ENCODE measurements around the gene VENTX. TPM values are rescaled to one million over a fixed set of nuclear protein-coding genes. Genes with fewer than 3 reads are reported as not detected.
"Not testable (repeated sequence)": the region's sequence is repeated elsewhere in the genome, so short reads cannot be mapped to it uniquely, and the experiment has no call there.

VENTX gene
- total RNA-seq, 1 experiment from 2014 or later, result not detected

DNA sequence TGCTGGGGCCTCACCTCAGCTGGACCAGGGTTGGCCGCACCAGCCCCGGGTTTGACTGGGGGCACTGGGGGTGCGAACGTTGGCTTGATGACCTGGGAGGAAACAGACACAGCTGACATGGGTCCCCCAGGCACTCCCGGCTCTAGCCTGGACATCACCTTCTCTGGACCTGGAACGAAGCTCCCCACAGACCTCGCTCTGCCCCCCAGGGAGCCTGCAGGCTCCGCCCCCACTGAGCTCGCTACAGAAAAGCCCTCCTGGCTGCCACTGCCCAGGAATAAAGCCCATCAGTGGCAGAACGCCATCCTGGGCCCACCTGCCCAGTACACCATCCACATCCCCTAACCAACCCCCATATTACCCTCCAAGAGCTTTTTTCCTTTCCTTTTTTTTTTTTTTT is 26.0 kb downstream of the VENTX start:
- POLR2A ChIA-PET, result interaction anchor here (0.7 kb wide), 1 partner anchor 11 kb away, joined by 3 read pairs; no protein-coding TSS in a partner anchor
- H3K36me3 Mint-ChIP-seq (ENCODE audit: insufficient read depth, unreplicated experiment), result peaks cover 6% of the 10 kb centered on the region
- H3K9me3 Mint-ChIP-seq (ENCODE audit: unreplicated experiment), result no peaks in the 10 kb centered on the region
- TF ChIP-seq, protein P1, sequence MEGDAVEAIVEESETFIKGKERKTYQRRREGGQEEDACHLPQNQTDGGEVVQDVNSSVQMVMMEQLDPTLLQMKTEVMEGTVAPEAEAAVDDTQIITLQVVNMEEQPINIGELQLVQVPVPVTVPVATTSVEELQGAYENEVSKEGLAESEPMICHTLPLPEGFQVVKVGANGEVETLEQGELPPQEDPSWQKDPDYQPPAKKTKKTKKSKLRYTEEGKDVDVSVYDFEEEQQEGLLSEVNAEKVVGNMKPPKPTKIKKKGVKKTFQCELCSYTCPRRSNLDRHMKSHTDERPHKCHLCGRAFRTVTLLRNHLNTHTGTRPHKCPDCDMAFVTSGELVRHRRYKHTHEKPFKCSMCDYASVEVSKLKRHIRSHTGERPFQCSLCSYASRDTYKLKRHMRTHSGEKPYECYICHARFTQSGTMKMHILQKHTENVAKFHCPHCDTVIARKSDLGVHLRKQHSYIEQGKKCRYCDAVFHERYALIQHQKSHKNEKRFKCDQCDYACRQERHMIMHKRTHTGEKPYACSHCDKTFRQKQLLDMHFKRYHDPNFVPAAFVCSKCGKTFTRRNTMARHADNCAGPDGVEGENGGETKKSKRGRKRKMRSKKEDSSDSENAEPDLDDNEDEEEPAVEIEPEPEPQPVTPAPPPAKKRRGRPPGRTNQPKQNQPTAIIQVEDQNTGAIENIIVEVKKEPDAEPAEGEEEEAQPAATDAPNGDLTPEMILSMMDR (IDR thresholded peaks at IDR 0.05; ENCODE audit: unreplicated experiment), result no peak
- no peak for DNase-seq (ENCODE audit: unreplicated experiment)
- peaks cover 31% of the 10 kb centered on the region for H3K4me1 Mint-ChIP-seq (ENCODE audit: insufficient read depth, unreplicated experiment)
- CTCF ChIA-PET, result interaction anchor here (0.6 to 2.0 kb wide), 4 partner anchors 12 to 120 kb away, joined by 3 to 12 read pairs (median 6); no protein-coding TSS in a partner anchor
- BruUV-seq (replicated peaks), result no TSS peak
- no peak overlapping the region for H3K4me3 Mint-ChIP-seq (ENCODE audit: unreplicated experiment)
- no peak overlapping the region for H3K27ac Mint-ChIP-seq (ENCODE audit: low read depth, unreplicated experiment)
- intact Hi-C loops (cut with micrococcal nuclease), result no loop called here
- no peaks in the 10 kb centered on the region for H3K27me3 Mint-ChIP-seq (ENCODE audit: insufficient read depth, unreplicated experiment)

DNA sequence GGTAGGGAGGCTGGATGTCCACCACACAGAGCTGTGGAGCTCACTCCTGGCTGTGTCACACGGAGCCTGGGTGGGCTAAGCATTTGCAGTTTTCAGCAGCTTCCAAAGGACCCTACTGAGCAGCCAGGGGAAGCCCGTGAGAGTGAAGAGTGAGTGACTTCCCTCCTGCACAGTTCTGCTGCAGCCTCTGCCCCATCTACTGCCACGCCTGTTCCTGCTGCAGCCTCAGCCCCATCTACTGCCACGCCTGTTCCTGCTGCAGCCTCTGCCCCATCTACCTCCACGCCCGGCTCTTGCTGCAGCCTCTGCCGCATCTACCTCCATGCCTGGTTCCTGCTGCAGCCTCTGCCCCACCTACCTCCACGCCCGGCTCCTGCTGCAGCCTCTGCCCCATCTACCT is 26.8 kb downstream of the VENTX start:
- TF ChIP-seq, protein P1 (IDR thresholded peaks at IDR 0.05; ENCODE audit: unreplicated experiment), result no peak
- Mint-ChIP-seq H3K36me3 (ENCODE audit: insufficient read depth, unreplicated experiment) (no peaks in the 10 kb centered on the region), H3K27me3 (ENCODE audit: insufficient read depth, unreplicated experiment) (no peaks in the 10 kb centered on the region), H3K4me1 (ENCODE audit: insufficient read depth, unreplicated experiment) (peaks cover 26% of the 10 kb centered on the region), H3K9me3 (ENCODE audit: unreplicated experiment) (no peaks in the 10 kb centered on the region), H3K4me3 (ENCODE audit: unreplicated experiment) (no peak overlapping the region), H3K27ac (ENCODE audit: low read depth, unreplicated experiment) (no peak overlapping the region)
- DNase-seq (ENCODE audit: unreplicated experiment), result peak; percentile 18
- no TSS peak for BruUV-seq (replicated peaks)
- intact Hi-C loops (cut with micrococcal nuclease), result no loop called here
- ChIA-PET CTCF (interaction anchor here (1.2 to 1.3 kb wide), 2 partner anchors 11 to 43 kb away, joined by 3 to 7 read pairs; no protein-coding TSS in a partner anchor), POLR2A (no interaction called here)

DNA sequence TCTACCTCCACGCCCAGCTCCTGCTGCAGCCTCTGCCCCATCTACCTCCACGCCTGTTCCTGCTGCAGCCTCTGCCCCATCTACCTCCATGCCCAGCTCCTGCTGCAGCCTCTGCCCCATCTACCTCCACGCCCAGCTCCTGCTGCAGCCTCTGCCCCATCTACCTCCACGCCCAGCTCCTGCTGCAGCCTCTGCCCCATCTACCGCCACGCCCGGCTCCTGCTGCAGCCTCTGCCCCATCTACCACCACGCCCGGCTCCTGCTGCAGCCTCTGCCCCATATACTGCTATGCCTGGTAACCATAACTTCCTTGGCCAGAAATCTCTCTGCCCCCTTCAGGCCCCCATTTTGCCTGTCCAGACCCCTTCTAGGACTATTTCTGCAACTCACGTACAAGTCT is 27.4 kb downstream of the VENTX start:
- H3K27me3 Mint-ChIP-seq (ENCODE audit: insufficient read depth, unreplicated experiment); H3K9me3 Mint-ChIP-seq (ENCODE audit: unreplicated experiment); intact Hi-C loops (cut with micrococcal nuclease); H3K4me3 Mint-ChIP-seq (ENCODE audit: unreplicated experiment); BruUV-seq (replicated peaks); H3K27ac Mint-ChIP-seq (ENCODE audit: low read depth, unreplicated experiment); H3K36me3 Mint-ChIP-seq (ENCODE audit: insufficient read depth, unreplicated experiment); DNase-seq (ENCODE audit: unreplicated experiment): not testable (repeated sequence)
- POLR2A ChIA-PET, result interaction anchor here (0.7 to 1.1 kb wide), 2 partner anchors 11 to 42 kb away, joined by 3 read pairs; no protein-coding TSS in a partner anchor
- CTCF ChIA-PET, result interaction anchor here (1.2 kb wide), 1 partner anchor 10 kb away, joined by 3 read pairs; no protein-coding TSS in a partner anchor
- H3K4me1 Mint-ChIP-seq (ENCODE audit: insufficient read depth, unreplicated experiment), result peaks cover 22% of the 10 kb centered on the region

DNA sequence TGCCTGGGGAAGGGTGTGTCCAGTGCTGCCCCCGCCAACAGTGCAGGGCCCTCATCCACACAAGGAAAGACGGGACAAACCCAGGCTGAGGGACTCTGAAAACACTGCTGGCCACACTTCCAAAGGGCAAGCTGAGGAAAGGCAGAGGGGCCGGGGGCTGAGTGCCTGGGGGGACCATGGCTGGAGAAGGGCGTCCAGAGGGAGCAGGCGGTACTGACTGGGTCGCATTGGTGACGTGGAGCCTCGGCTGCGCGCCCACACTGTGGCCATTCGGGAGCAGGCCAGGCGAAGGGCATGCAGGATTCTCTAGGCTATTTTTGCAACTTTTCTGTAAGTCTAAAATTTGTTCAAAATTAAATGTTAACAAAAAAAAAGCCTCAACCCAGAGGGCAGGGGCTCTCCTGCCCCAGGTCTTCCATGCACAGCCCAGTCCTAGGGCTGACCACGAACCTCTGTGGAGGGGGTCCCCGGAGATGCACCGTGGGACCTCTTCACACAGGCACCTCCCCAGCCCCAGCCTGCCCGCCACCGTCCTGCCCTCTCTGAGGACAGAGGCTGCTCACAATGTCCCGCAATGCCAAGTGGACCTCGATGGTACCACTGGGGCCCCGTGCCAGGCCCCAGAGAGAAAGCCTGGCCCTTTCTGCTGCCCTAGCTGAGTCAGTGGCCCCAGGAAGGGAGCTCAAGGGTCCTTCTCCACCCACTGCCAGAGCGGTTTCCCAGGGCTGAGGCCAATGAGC is 28.6 kb downstream of the VENTX start:
- CTCF ChIA-PET, result interaction anchor here (1.0 to 1.1 kb wide), 2 partner anchors 9 to 12 kb away, joined by 3 to 5 read pairs; no protein-coding TSS in a partner anchor
- Mint-ChIP-seq H3K9me3 (ENCODE audit: unreplicated experiment) (no peaks in the 10 kb centered on the region), H3K36me3 (ENCODE audit: insufficient read depth, unreplicated experiment) (no peaks in the 10 kb centered on the region), H3K4me1 (ENCODE audit: insufficient read depth, unreplicated experiment) (peaks cover 11% of the 10 kb centered on the region), H3K27me3 (ENCODE audit: insufficient read depth, unreplicated experiment) (no peaks in the 10 kb centered on the region), H3K4me3 (ENCODE audit: unreplicated experiment) (no peak overlapping the region), H3K27ac (ENCODE audit: low read depth, unreplicated experiment) (no peak overlapping the region)
- DNase-seq (ENCODE audit: unreplicated experiment), result no peak
- no TSS peak for BruUV-seq (replicated peaks)
- POLR2A ChIA-PET, result interaction anchor here (1.1 kb wide), 1 partner anchor 41 kb away, joined by 3 read pairs; no protein-coding TSS in a partner anchor
- TF ChIP-seq, protein P1 (IDR thresholded peaks at IDR 0.05; ENCODE audit: unreplicated experiment), result no peak
- intact Hi-C loops (cut with micrococcal nuclease), result no loop called here
